ENCODE measurements around the gene FXYD6. TPM values are rescaled to one million over a fixed set of nuclear protein-coding genes. Genes with fewer than 3 reads are reported as not detected.

The FXYD6 gene
- total and polyA plus RNA-seq, 2 of the 8 experiments (the other 6 are each of a cell fraction or from before 2014, with no cell fraction given): 44.6 to 117 TPM

DNA sequence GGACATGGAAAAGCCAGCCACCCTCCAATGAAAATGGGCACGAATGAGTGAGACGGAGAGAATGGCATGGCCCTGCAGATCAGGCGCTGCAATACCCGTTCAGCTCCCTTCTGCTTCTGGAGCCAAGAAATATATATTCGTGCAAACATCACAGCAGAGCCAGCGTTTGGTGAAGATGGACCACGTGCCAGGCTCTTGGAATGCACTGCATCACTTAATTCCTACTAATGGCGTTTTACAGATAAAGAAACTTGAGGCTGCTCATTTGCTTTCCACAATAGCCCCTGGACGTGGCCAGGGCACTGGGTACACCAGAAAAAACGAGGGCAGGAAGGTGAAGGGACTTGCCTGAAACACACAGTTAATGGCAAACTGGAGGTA lies 50.3 kb downstream of the FXYD6 start:
- no peak overlapping the region for H2BK5ac ChIP-seq (ENCODE audit: low read depth, low read length)
- 77% methylated on average over 10 of the region's 10 CpGs; no CpG with 5 or more reads in 1 of the 2 experiments for WGBS, 2 experiments (ENCODE audit: extremely low coverage in 1 of 2, insufficient coverage in 1 of 2, insufficient read length in 1 of 2, insufficient replicate concordance in 2 of 2, low coverage in 1 of 2, low lambda C conversion rate in 2 of 2, missing lambda C conversion rate in 1 of 2)
- TF ChIP-seq ASH2L (IDR thresholded peaks at IDR 0.05; ENCODE audit: low read length): no peak
- no peak for TF ChIP-seq KDM4A (IDR thresholded peaks at IDR 0.05; ENCODE audit: low read depth, low read length, severe bottlenecking)
- no peak for TF ChIP-seq NANOG (IDR thresholded peaks at IDR 0.05; ENCODE audit: insufficient read depth, low read depth, low read length, poor library complexity, severe bottlenecking)
- no peak for TF ChIP-seq PHF8 (conservative IDR thresholded peaks at IDR 0.05; ENCODE audit: low read depth, low read length)
- no peak for TF ChIP-seq SUZ12 (IDR thresholded peaks at IDR 0.05; ENCODE audit: low read length)
- TF ChIP-seq ATF2 (IDR thresholded peaks at IDR 0.05; ENCODE audit: low read length): no peak
- no peak for TF ChIP-seq EP300 (IDR thresholded peaks at IDR 0.05; ENCODE audit: borderline replicate concordance in 1 of 2, low read depth in 2 of 2, low read length in 2 of 2)
- no peak for TF ChIP-seq POLR2AphosphoS5 (IDR thresholded peaks at IDR 0.05; ENCODE audit: low read depth, low read length)
- TF ChIP-seq TBP (IDR thresholded peaks at IDR 0.05; ENCODE audit: low read depth, low read length): no peak
- no peak for TF ChIP-seq BCL11A (IDR thresholded peaks at IDR 0.05; ENCODE audit: low read depth in 2 of 2, low read length in 2 of 2)
- no peak for TF ChIP-seq RBBP5 (IDR thresholded peaks at IDR 0.05; ENCODE audit: borderline replicate concordance, low read depth, low read length)
- no peak for TF ChIP-seq CBX5 (IDR thresholded peaks at IDR 0.05; ENCODE audit: low read depth, low read length)

More for the DNA sequence above, 50.3 kb downstream of the FXYD6 start:
- H3K14ac ChIP-seq (ENCODE audit: insufficient read length): no peak overlapping the region
- no peak overlapping the region for H2BK120ac ChIP-seq (replicated peaks; ENCODE audit: low read depth, low read length)
- H4K8ac ChIP-seq (ENCODE audit: extremely low read depth, insufficient read depth, low read length): no peak overlapping the region
- no peak overlapping the region for H3K23ac ChIP-seq (ENCODE audit: insufficient read length)
- no peaks in the 10 kb centered on the region for H3K36me3 ChIP-seq (ENCODE audit: control insufficient read depth in 2 of 4, insufficient read depth in 4 of 4, low read length in 3 of 4)
- no peaks in the 10 kb centered on the region for H3K79me2 ChIP-seq (ENCODE audit: control insufficient read depth in 1 of 2, insufficient read depth in 2 of 2, low read length in 2 of 2)
- ChIA-PET CTCF (ENCODE audit: partially characterized antibody) (interaction anchor here (1.0 to 11.9 kb wide), 9 partner anchors 7 to 366 kb away, joined by 3 to 91 read pairs (median 6); no protein-coding TSS in a partner anchor), POLR2A (ENCODE audit: partially characterized antibody) (no interaction called here)
- H3K23me2 ChIP-seq (ENCODE audit: low read depth, low read length): no peaks in the 10 kb centered on the region
- peaks cover 0 to 24% (median 17%) of the 10 kb centered on the region in 4 experiments; a peak in 6 of 7 replicates for H3K4me1 ChIP-seq (replicated peaks in 1 of 4; ENCODE audit: control insufficient read depth in 3 of 4, insufficient read depth in 4 of 4, low read length in 3 of 4)
- no peak overlapping the region for H3K4me3 ChIP-seq (ENCODE audit: extremely low read depth in 1 of 4, insufficient read depth in 2 of 4, low read depth in 3 of 4, low read length in 4 of 4)
- no peak for FAIRE-seq
- no peak overlapping the region for H3K9ac ChIP-seq (replicated peaks in 1 of 4; ENCODE audit: extremely low read depth in 1 of 4, low read depth in 3 of 4, low read length in 3 of 4)
- no peak overlapping the region for H3K56ac ChIP-seq (replicated peaks; ENCODE audit: insufficient read length, low read depth, low read length)
- no peak overlapping the region for H3K27ac ChIP-seq (ENCODE audit: low read depth, low read length)
- H3K18ac ChIP-seq (ENCODE audit: extremely low read depth, low read length): no peak overlapping the region
- H2AK5ac ChIP-seq (ENCODE audit: low read depth, low read length): no peak overlapping the region
- no peak overlapping the region for H2AFZ ChIP-seq (ENCODE audit: low read length)
- no peak overlapping the region for H4K91ac ChIP-seq (replicated peaks; ENCODE audit: insufficient read length, low read length)
- H2BK20ac ChIP-seq (ENCODE audit: low read length): no peak overlapping the region
- H3K27me3 ChIP-seq (replicated peaks in 1 of 4; ENCODE audit: control insufficient read depth in 3 of 4, extremely low read depth in 1 of 4, insufficient read depth in 3 of 4, low read length in 3 of 4): no peaks in the 10 kb centered on the region; a peak in 1 of 7 replicates
- no peak overlapping the region for H3K4ac ChIP-seq (replicated peaks; ENCODE audit: insufficient read length, low read depth, low read length)
- no peak overlapping the region for H4K5ac ChIP-seq (ENCODE audit: insufficient read length, low read depth, low read length)
- no peak for DNase-seq (ENCODE audit: low read depth in 1 of 2, low spot score in 2 of 2)
- H2BK15ac ChIP-seq (ENCODE audit: low read length): no peak overlapping the region
- no peak overlapping the region for H3K4me2 ChIP-seq (ENCODE audit: insufficient read depth in 1 of 2, low read depth in 2 of 2, low read length in 2 of 2)
- H2BK12ac ChIP-seq (ENCODE audit: low read depth, low read length): no peak overlapping the region
- no peaks in the 10 kb centered on the region for H4K20me1 ChIP-seq (replicated peaks in 1 of 2; ENCODE audit: control insufficient read depth in 1 of 2, insufficient read depth in 2 of 2, low read length in 2 of 2)
- no peaks in the 10 kb centered on the region for H3K79me1 ChIP-seq (ENCODE audit: low read depth, low read length)
- H3K9me3 ChIP-seq (ENCODE audit: insufficient read depth in 2 of 2, low read depth in 1 of 2, low read length in 1 of 2): no peaks in the 10 kb centered on the region
